IMR-90 (cell line): ENCODE measurements around the gene HAAO. TPM values are rescaled to one million over a fixed set of nuclear protein-coding genes. Genes with fewer than 3 reads are reported as not detected.

Experiments
- ATAC-seq: fragments of 200-7000 bp; cut with Tn5 transposase; 2 replicates; pipeline ENCODE4 v1.9.1; 2020; ENCODE audit warnings: low read depth, mild to moderate bottlenecking, moderate library complexity
- BruUV-seq: library from RNA; stranded (reverse); fragments of 400-500 nt; replicated peaks from 2 replicates; lab custom pipeline; 2021; lab: Mats Ljungman, UMichigan
- CTCF ChIA-PET: fragments of 300-600 bp; formaldehyde crosslinking; extraction: SDS; loops from one replicate; lab custom pipeline; 2021; ENCODE audit warnings: antibody characterized with exemption; lab: Yijun Ruan, JAX
- POLR2A ChIA-PET: fragments of 300-600 bp; sonication (Branson Sonifier 250); formaldehyde crosslinking; loops from one replicate; lab custom pipeline; 2022; ENCODE audit warnings: antibody characterized with exemption; ENCODE audit not compliant: unreplicated experiment; lab: Charles Lee
- DNase-seq: peaks from one replicate; pipeline ENCODE4 v3.0.0; 2013
- H2AFZ ChIP-seq: replicated peaks from 2 replicates; pipeline ENCODE3; 2013; ENCODE audit warnings: low read length, mild to moderate bottlenecking; ENCODE audit not compliant: poor library complexity
- H2AK5ac ChIP-seq: 2 replicates; pipeline ENCODE4 v1.6.1; 2013; ENCODE audit warnings: low read depth, low read length, inconsistent platforms
- H2AK9ac ChIP-seq: replicated peaks from 2 replicates; pipeline ENCODE3; 2013; ENCODE audit warnings: mild to moderate bottlenecking, low read depth, low read length, moderate library complexity; ENCODE audit not compliant: poor library complexity
- H2BK120ac ChIP-seq: 2 replicates; pipeline ENCODE4 v1.6.1; 2013; ENCODE audit warnings: low read depth, low read length, inconsistent platforms
- H2BK15ac ChIP-seq: 3 replicates; pipeline ENCODE4 v1.6.1; 2013; ENCODE audit warnings: low read depth, low read length, inconsistent platforms
- H2BK20ac ChIP-seq: 2 replicates; pipeline ENCODE4 v1.6.1; 2013; ENCODE audit warnings: low read depth, mild to moderate bottlenecking, inconsistent platforms, low read length, moderate library complexity
- H2BK5ac ChIP-seq: 2 replicates; pipeline ENCODE4 v1.6.1; 2013; ENCODE audit warnings: mild to moderate bottlenecking, low read depth, low read length, inconsistent platforms; ENCODE audit not compliant: poor library complexity, severe bottlenecking
- H3K14ac ChIP-seq: replicated peaks from 2 replicates; pipeline ENCODE4 v1.6.1; 2013; ENCODE audit warnings: low read depth, low read length, inconsistent platforms
- H3K18ac ChIP-seq: 2 replicates; pipeline ENCODE4 v1.6.1; 2013; ENCODE audit warnings: low read depth, low read length, control low read depth
- H3K23ac ChIP-seq: 2 replicates; pipeline ENCODE4 v1.6.1; 2013; ENCODE audit warnings: low read depth, low read length, inconsistent platforms
- H3K27ac ChIP-seq: 2 replicates; pipeline ENCODE4 v1.5.1; 2013; ENCODE audit warnings: mild to moderate bottlenecking, control low read depth, low read length; ENCODE audit not compliant: insufficient read depth
- H3K27me3 ChIP-seq: 2 replicates; pipeline ENCODE4 v1.6.1; 2013; ENCODE audit warnings: low read length; ENCODE audit not compliant: control insufficient read depth, insufficient read depth
- H3K36me3 ChIP-seq: 2 replicates; pipeline ENCODE4 v1.6.1; 2013; ENCODE audit warnings: low read length, mixed read lengths; ENCODE audit not compliant: control insufficient read depth, insufficient read depth
- H3K4ac ChIP-seq: 2 replicates; pipeline ENCODE4 v1.6.1; 2013; ENCODE audit warnings: low read depth, low read length, inconsistent platforms
- H3K4me1 ChIP-seq: 2 replicates; pipeline ENCODE4 v1.6.1; 2013; ENCODE audit warnings: low read length, mixed read lengths; ENCODE audit not compliant: control insufficient read depth, insufficient read depth
- H3K4me2 ChIP-seq: 2 replicates; pipeline ENCODE4 v1.6.1; 2013; ENCODE audit warnings: low read depth, mild to moderate bottlenecking, control low read depth, low read length, moderate library complexity
- H3K4me3 ChIP-seq: 2 replicates; pipeline ENCODE4 v1.5.1; 2013; ENCODE audit warnings: low read depth, mild to moderate bottlenecking, control low read depth, low read length, moderate library complexity; ENCODE audit not compliant: insufficient read depth
- H3K56ac ChIP-seq: 2 replicates; pipeline ENCODE4 v1.6.1; 2013; ENCODE audit warnings: low read length, inconsistent platforms; ENCODE audit not compliant: insufficient read depth; ENCODE audit errors: extremely low read depth
- H3K79me1 ChIP-seq, 2 experiments: 2 replicates each; pipeline ENCODE4 v1.6.1; 2013; ENCODE audit warnings: low read length in 2 of 2, inconsistent platforms in 1 of 2, low read depth in 1 of 2
- H3K9ac ChIP-seq: 2 replicates; pipeline ENCODE4 v1.6.1; 2013; ENCODE audit warnings: low read depth, low read length, control low read depth
- H3K9me1 ChIP-seq: 2 replicates; pipeline ENCODE4 v1.6.1; 2013; ENCODE audit warnings: low read length, inconsistent platforms; ENCODE audit not compliant: insufficient read depth
- H3K9me3 ChIP-seq: 2 replicates; pipeline ENCODE4 v1.6.1; 2013; ENCODE audit warnings: low read length; ENCODE audit not compliant: control insufficient read depth, insufficient read depth
- H4K20me1 ChIP-seq: 2 replicates; pipeline ENCODE4 v1.6.1; 2013; ENCODE audit warnings: low read length, inconsistent platforms; ENCODE audit not compliant: insufficient read depth
- H4K5ac ChIP-seq: 2 replicates; pipeline ENCODE4 v1.6.1; 2013; ENCODE audit warnings: mild to moderate bottlenecking, low read depth, low read length, control low read depth
- H4K8ac ChIP-seq, 2 experiments: 2 replicates each; pipeline ENCODE4 v1.6.1; 2013; ENCODE audit warnings: low read depth in 2 of 2, low read length in 2 of 2, control low read depth in 1 of 2, inconsistent platforms in 1 of 2
- H4K91ac ChIP-seq: 2 replicates; pipeline ENCODE4 v1.6.1; 2013; ENCODE audit warnings: low read depth, low read length, inconsistent platforms; ENCODE audit not compliant: insufficient read depth
- BHLHE40 ChIP-seq: fragments of 150-350 bp; IDR thresholded peaks from 2 replicates; pipeline ENCODE4 v1.6.1; 2016; ENCODE audit warnings: mild to moderate bottlenecking, low read depth, low read length
- CEBPB ChIP-seq: IDR thresholded peaks from 2 replicates; pipeline ENCODE4 v1.6.1; 2012; ENCODE audit warnings: low read depth, low read length, improper control_type of control experiment
- CHD1 ChIP-seq: IDR thresholded peaks from 2 replicates; pipeline ENCODE4 v1.6.1; 2012; ENCODE audit warnings: low read depth, low read length, improper control_type of control experiment
- CTCF ChIP-seq: conservative IDR thresholded peaks from 2 replicates; pipeline ENCODE4 v1.5.1; 2012; ENCODE audit warnings: mild to moderate bottlenecking, low read depth, low read length, improper control_type of control experiment
- ELK1 ChIP-seq: fragments of 150-350 bp; IDR thresholded peaks from 2 replicates; pipeline ENCODE4 v1.6.1; 2016; ENCODE audit warnings: low read depth, mild to moderate bottlenecking, low read length, moderate library complexity, borderline replicate concordance
- MAFK ChIP-seq: IDR thresholded peaks from 2 replicates; pipeline ENCODE4 v1.6.1; 2012; ENCODE audit warnings: low read depth, low read length, improper control_type of control experiment
- MXI1 ChIP-seq: IDR thresholded peaks from 2 replicates; pipeline ENCODE4 v1.6.1; 2012; ENCODE audit warnings: low read depth, mild to moderate bottlenecking, low read length, moderate library complexity, borderline replicate concordance
- NFE2L2 ChIP-seq: fragments of 150-350 bp; IDR thresholded peaks from 2 replicates; pipeline ENCODE4 v1.6.1; 2016; ENCODE audit warnings: low read depth, mild to moderate bottlenecking, low read length
- RCOR1 ChIP-seq: IDR thresholded peaks from 2 replicates; pipeline ENCODE4 v1.6.1; 2012; ENCODE audit warnings: mild to moderate bottlenecking, low read length, improper control_type of control experiment; ENCODE audit not compliant: insufficient replicate concordance
- RFX5 ChIP-seq: IDR thresholded peaks from 2 replicates; pipeline ENCODE4 v1.8.0; 2012; ENCODE audit warnings: low read depth, mild to moderate bottlenecking, low read length, moderate library complexity
- USF2 ChIP-seq: fragments of 150-350 bp; IDR thresholded peaks from 2 replicates; pipeline ENCODE4 v1.6.1; 2017; ENCODE audit warnings: mild to moderate bottlenecking, antibody characterized with exemption, low read length, low read depth
- WGBS, 2 experiments: methylation state at CpG; one replicate each; pipeline versions ENCODE4 v1.1.5 to v1.1.7; 2013; ENCODE audit warnings: missing lambda C conversion rate in 2 of 2; ENCODE audit not compliant: insufficient read length in 1 of 2; ENCODE audit errors: extremely low coverage in 2 of 2; 5-methylcytosine and 5-hydroxymethylcytosine counted together
- dilution Hi-C: fragments of 300-500 bp; cut with HindIII; formaldehyde crosslinking; loops from one replicate; pipeline ENCODE4 v1.14.3; 2018; ENCODE audit warnings: low sequenced_read_pairs; ENCODE audit not compliant: unreplicated experiment
- in situ Hi-C: fragments of 300-500 bp; cut with MboI; formaldehyde crosslinking; loops from 3 replicates; pipeline ENCODE4 v1.14.3; 2019; ENCODE audit warnings: low sequenced_read_pairs, inconsistent platforms, mixed read lengths
- intact Hi-C: fragments of 100-400 bp; cut with micrococcal nuclease; formaldehyde crosslinking; loops from 2 replicates; pipeline ENCODE4 v1.10.0; 2022
- polyA plus RNA-seq, 3 experiments: library from polyadenylated mRNA; depleted of rRNA; stranded (reverse); fragments of >200 nt; gene quantifications; 2 replicates each; pipeline ENCODE4 v1.2.3, GENCODE V29; 2012; ENCODE audit warnings: low replicate concordance in 1 of 3
- total RNA-seq: library from RNA; depleted of rRNA; stranded (reverse); fragments of >200 nt; gene quantifications from 2 replicates; pipeline ENCODE4 v1.2.3, GENCODE V29; 2012

HAAO gene
- total and polyA plus RNA-seq, 2 of the 4 experiments (the other 2 are of a cell fraction), result 0.05 to 0.18 TPM

- no peak for TF ChIP-seq CHD1
- TF ChIP-seq CEBPB, result no peak
- TF ChIP-seq BHLHE40, result no peak
- TF ChIP-seq ELK1, result no peak
Measured at GRCh38 chr2:42809131-42809818, 16.9 kb upstream of the HAAO start (continued).

- Histone ChIP-seq H3K9me3 (no peaks in the 10 kb centered on the region), H3K56ac (no peak overlapping the region), H2AK5ac (no peak overlapping the region), H3K4ac (no peak overlapping the region), H3K9me1 (peaks cover 8% of the 10 kb centered on the region), H4K8ac (no peak overlapping the region), H3K27ac (no peak overlapping the region), H4K5ac (no peak overlapping the region), H2AK9ac (no peak overlapping the region), H4K20me1 (no peaks in the 10 kb centered on the region), H3K4me3 (no peak overlapping the region), H3K9ac (no peak overlapping the region), H3K4me1 (peaks cover 17% of the 10 kb centered on the region), H3K27me3 (peaks cover 5% of the 10 kb centered on the region; the same call in 1 of the 2 replicates), H2AFZ (no peak overlapping the region), H3K4me2 (no peak overlapping the region), H3K23ac (no peak overlapping the region), H2BK120ac (no peak overlapping the region), H3K36me3 (no peaks in the 10 kb centered on the region), H2BK5ac (no peak overlapping the region), H3K79me1 (no peaks in the 10 kb centered on the region), H3K14ac (no peak overlapping the region), H3K18ac (no peak overlapping the region), H2BK15ac (no peak overlapping the region), H4K91ac (no peak overlapping the region), H2BK20ac (no peak overlapping the region)
- BruUV-seq, result no TSS peak
- DNase-seq (no peak), ATAC-seq (no peak)
- WGBS, 2 experiments, result no CpG with 5 or more reads among the region's 5 CpGs
- POLR2A ChIA-PET, result no interaction called here
- dilution Hi-C loops (no loop called here), intact Hi-C loops (no loop called here), in situ Hi-C loops (no loop called here)
- CTCF ChIA-PET, result no interaction called here
- TF ChIP-seq CEBPB (no peak), ELK1 (no peak), MAFK (no peak), RFX5 (no peak), RCOR1 (no peak), CTCF (no peak), NFE2L2 (no peak), USF2 (no peak), MXI1 (no peak)
Measured at GRCh38 chr2:42808301-42808700, 15.9 kb upstream of the HAAO start.
